ENCODE results near the gene CADPS2. TPM values are rescaled to one million over a fixed set of nuclear protein-coding genes. Genes with fewer than 3 reads are reported as not detected.

The CADPS2 gene
- total RNA-seq, 2 experiments from 2014 or later = not detected

GRCh38 chr7:122864838-122865237 lies 21.4 kb downstream of the CADPS2 start:
- no peaks in the 10 kb centered on the region for H3K4me1 ChIP-seq (ENCODE audit: insufficient read depth, low read length, poor library complexity, severe bottlenecking)
- no peak overlapping the region for H3K4me2 ChIP-seq (ENCODE audit: low read length)
- no peaks in the 10 kb centered on the region for H3K9me3 ChIP-seq (ENCODE audit: low read length)
- no peak overlapping the region for H3K4me3 ChIP-seq (ENCODE audit: low read depth, low read length, poor library complexity, severe bottlenecking)
- H3K79me2 ChIP-seq (ENCODE audit: insufficient read depth, low read depth, low read length) = no peaks in the 10 kb centered on the region
- no peak overlapping the region for H2AFZ ChIP-seq (ENCODE audit: low read length)
- intact Hi-C loops (cut with micrococcal nuclease; ENCODE audit: unreplicated experiment) = no loop called here
- TF ChIP-seq EZH2phosphoT487 (IDR thresholded peaks at IDR 0.05; ENCODE audit: borderline replicate concordance, low read depth, low read length) (no peak), CTCF (conservative IDR thresholded peaks at IDR 0.05; ENCODE audit: low read length) (no peak)
- no peaks in the 10 kb centered on the region for H3K9me2 ChIP-seq (ENCODE audit: insufficient read depth, low read length)
- H3K36me3 ChIP-seq (ENCODE audit: insufficient read depth, low read length) = no peaks in the 10 kb centered on the region
- DNase-seq (ENCODE audit: low spot score) = no peak
- no peaks in the 10 kb centered on the region for H4K20me1 ChIP-seq (ENCODE audit: insufficient read depth, low read length)
- no peak overlapping the region for H3K27ac ChIP-seq (ENCODE audit: low read depth, low read length, poor library complexity, severe bottlenecking)
- CTCF ChIA-PET (ENCODE audit: unreplicated experiment) = no interaction called here
- no TSS peak for BruUV-seq (replicated peaks)
- POLR2A ChIA-PET = interaction anchor here (1.0 kb wide), 1 partner anchor 16 kb away, joined by 3 read pairs; no protein-coding TSS in a partner anchor

- intact Hi-C loops (cut with micrococcal nuclease; ENCODE audit: unreplicated experiment) = no loop called here
- H3K4me2 ChIP-seq (ENCODE audit: low read length) = no peak overlapping the region
- H3K4me3 ChIP-seq (ENCODE audit: low read depth, low read length, poor library complexity, severe bottlenecking) = no peak overlapping the region
- DNase-seq (ENCODE audit: low spot score) = no peak
- BruUV-seq (replicated peaks) = no TSS peak
- no peak overlapping the region for H3K27ac ChIP-seq (ENCODE audit: low read depth, low read length, poor library complexity, severe bottlenecking)
- H2AFZ ChIP-seq (ENCODE audit: low read length) = no peak overlapping the region
- H3K79me2 ChIP-seq (ENCODE audit: insufficient read depth, low read depth, low read length) = no peaks in the 10 kb centered on the region
- TF ChIP-seq CTCF (conservative IDR thresholded peaks at IDR 0.05; ENCODE audit: low read length) = no peak
- no peak for TF ChIP-seq EZH2phosphoT487 (IDR thresholded peaks at IDR 0.05; ENCODE audit: borderline replicate concordance, low read depth, low read length)
- no peaks in the 10 kb centered on the region for H3K4me1 ChIP-seq (ENCODE audit: insufficient read depth, low read length, poor library complexity, severe bottlenecking)
- H3K36me3 ChIP-seq (ENCODE audit: insufficient read depth, low read length) = no peaks in the 10 kb centered on the region
- H4K20me1 ChIP-seq (ENCODE audit: insufficient read depth, low read length) = no peaks in the 10 kb centered on the region
- ChIA-PET CTCF (ENCODE audit: unreplicated experiment) (no interaction called here), POLR2A (interaction anchor here (1.0 kb wide), 1 partner anchor 15 kb away, joined by 3 read pairs; no protein-coding TSS in a partner anchor)
- no peaks in the 10 kb centered on the region for H3K9me3 ChIP-seq (ENCODE audit: low read length)
- no peaks in the 10 kb centered on the region for H3K9me2 ChIP-seq (ENCODE audit: insufficient read depth, low read length)
Measured at GRCh38 chr7:122864016-122864415, 22.2 kb downstream of the CADPS2 start.

- no peaks in the 10 kb centered on the region for H3K79me2 ChIP-seq (ENCODE audit: insufficient read depth, low read depth, low read length)
- H2AFZ ChIP-seq (ENCODE audit: low read length) = no peak overlapping the region
- H3K4me3 ChIP-seq (ENCODE audit: low read depth, low read length, poor library complexity, severe bottlenecking) = no peak overlapping the region
- no peaks in the 10 kb centered on the region for H3K9me2 ChIP-seq (ENCODE audit: insufficient read depth, low read length)
- no peak overlapping the region for H3K27ac ChIP-seq (ENCODE audit: low read depth, low read length, poor library complexity, severe bottlenecking)
- no peak for DNase-seq (ENCODE audit: low spot score)
- H4K20me1 ChIP-seq (ENCODE audit: insufficient read depth, low read length) = no peaks in the 10 kb centered on the region
- POLR2A ChIA-PET = no interaction called here
- CTCF ChIA-PET (ENCODE audit: unreplicated experiment) = no interaction called here
- intact Hi-C loops (cut with micrococcal nuclease; ENCODE audit: unreplicated experiment) = no loop called here
- H3K9me3 ChIP-seq (ENCODE audit: low read length) = no peaks in the 10 kb centered on the region
- no TSS peak for BruUV-seq (replicated peaks)
- H3K4me2 ChIP-seq (ENCODE audit: low read length) = no peak overlapping the region
- no peak for TF ChIP-seq CTCF (conservative IDR thresholded peaks at IDR 0.05; ENCODE audit: low read length)
- TF ChIP-seq EZH2phosphoT487 (IDR thresholded peaks at IDR 0.05; ENCODE audit: borderline replicate concordance, low read depth, low read length) = no peak
- H3K4me1 ChIP-seq (ENCODE audit: insufficient read depth, low read length, poor library complexity, severe bottlenecking) = no peaks in the 10 kb centered on the region
- no peaks in the 10 kb centered on the region for H3K36me3 ChIP-seq (ENCODE audit: insufficient read depth, low read length)
Measured at GRCh38 chr7:122858320-122858719, 27.9 kb downstream of the CADPS2 start.
